ENCODE results near the gene RNU1-4. TPM values are rescaled to one million over a fixed set of nuclear protein-coding genes. Genes with fewer than 3 reads are reported as not detected.
"Not testable (repeated sequence)": the region's sequence is repeated elsewhere in the genome, so short reads cannot be mapped to it uniquely, and the experiment has no call there.

Gene RNU1-4
- total and polyA plus RNA-seq, 2 donors from 2014 or later: 26.8 to 8,605 TPM

GRCh38 chr1:16777821-16778220, 37.5 kb downstream of the RNU1-4 start:
- peak in 2 of 5 donors; percentile 11 to 79 for DNase-seq
- H3K27ac ChIP-seq (ENCODE audit: low read depth in 2 of 2, low read length in 2 of 2); H3K36me3 ChIP-seq (ENCODE audit: control insufficient read depth in 2 of 3, insufficient read depth in 3 of 3, low read length in 3 of 3); H3K9ac ChIP-seq (ENCODE audit: low read length in 3 of 3); H3K9me3 ChIP-seq (ENCODE audit: control insufficient read depth in 2 of 3, insufficient read depth in 1 of 3, low read length in 3 of 3); H3K4me3 ChIP-seq (ENCODE audit: low read length in 3 of 3); FAIRE-seq; H3K27me3 ChIP-seq (ENCODE audit: control insufficient read depth, insufficient read depth, low read length); intact Hi-C loops (cut with DNase I); H3K4me1 ChIP-seq (ENCODE audit: control insufficient read depth in 2 of 3, insufficient read depth in 2 of 3, low read depth in 1 of 3, low read length in 3 of 3): not testable (repeated sequence)

GRCh38 chr1:16779525-16779924, 39.2 kb downstream of the RNU1-4 start:
- H3K4me1 ChIP-seq (ENCODE audit: control insufficient read depth in 2 of 3, insufficient read depth in 2 of 3, low read depth in 1 of 3, low read length in 3 of 3); H3K27ac ChIP-seq (ENCODE audit: low read depth in 2 of 2, low read length in 2 of 2); H3K36me3 ChIP-seq (ENCODE audit: control insufficient read depth in 2 of 3, insufficient read depth in 3 of 3, low read length in 3 of 3); intact Hi-C loops (cut with DNase I); H3K9me3 ChIP-seq (ENCODE audit: control insufficient read depth in 2 of 3, insufficient read depth in 1 of 3, low read length in 3 of 3); H3K9ac ChIP-seq (ENCODE audit: low read length in 3 of 3); H3K4me3 ChIP-seq (ENCODE audit: low read length in 3 of 3); FAIRE-seq; H3K27me3 ChIP-seq (ENCODE audit: control insufficient read depth, insufficient read depth, low read length): not testable (repeated sequence)
- peak in 1 of 5 donors; percentile 7 for DNase-seq

GRCh38 chr1:16781033-16781432, 40.7 kb downstream of the RNU1-4 start:
- FAIRE-seq; H3K27me3 ChIP-seq (ENCODE audit: control insufficient read depth, insufficient read depth, low read length); DNase-seq; H3K27ac ChIP-seq (ENCODE audit: low read depth in 2 of 2, low read length in 2 of 2); H3K9me3 ChIP-seq (ENCODE audit: control insufficient read depth in 2 of 3, insufficient read depth in 1 of 3, low read length in 3 of 3); H3K4me3 ChIP-seq (ENCODE audit: low read length in 3 of 3); intact Hi-C loops (cut with DNase I); H3K4me1 ChIP-seq (ENCODE audit: control insufficient read depth in 2 of 3, insufficient read depth in 2 of 3, low read depth in 1 of 3, low read length in 3 of 3); H3K36me3 ChIP-seq (ENCODE audit: control insufficient read depth in 2 of 3, insufficient read depth in 3 of 3, low read length in 3 of 3); H3K9ac ChIP-seq (ENCODE audit: low read length in 3 of 3): not testable (repeated sequence)

GRCh38 chr1:16781625-16782024, 41.3 kb downstream of the RNU1-4 start:
- FAIRE-seq; H3K36me3 ChIP-seq (ENCODE audit: control insufficient read depth in 2 of 3, insufficient read depth in 3 of 3, low read length in 3 of 3); H3K4me3 ChIP-seq (ENCODE audit: low read length in 3 of 3); intact Hi-C loops (cut with DNase I); H3K9me3 ChIP-seq (ENCODE audit: control insufficient read depth in 2 of 3, insufficient read depth in 1 of 3, low read length in 3 of 3); H3K27me3 ChIP-seq (ENCODE audit: control insufficient read depth, insufficient read depth, low read length); H3K27ac ChIP-seq (ENCODE audit: low read depth in 2 of 2, low read length in 2 of 2); H3K9ac ChIP-seq (ENCODE audit: low read length in 3 of 3); H3K4me1 ChIP-seq (ENCODE audit: control insufficient read depth in 2 of 3, insufficient read depth in 2 of 3, low read depth in 1 of 3, low read length in 3 of 3): not testable (repeated sequence)
- peak in 1 of 5 donors; percentile 3 for DNase-seq

GRCh38 chr1:16784955-16785354, 44.6 kb downstream of the RNU1-4 start:
- H3K4me3 ChIP-seq (ENCODE audit: low read length in 3 of 3); H3K27me3 ChIP-seq (ENCODE audit: control insufficient read depth, insufficient read depth, low read length); H3K4me1 ChIP-seq (ENCODE audit: control insufficient read depth in 2 of 3, insufficient read depth in 2 of 3, low read depth in 1 of 3, low read length in 3 of 3); H3K9ac ChIP-seq (ENCODE audit: low read length in 3 of 3); H3K27ac ChIP-seq (ENCODE audit: low read depth in 2 of 2, low read length in 2 of 2); H3K9me3 ChIP-seq (ENCODE audit: control insufficient read depth in 2 of 3, insufficient read depth in 1 of 3, low read length in 3 of 3); FAIRE-seq; intact Hi-C loops (cut with DNase I); H3K36me3 ChIP-seq (ENCODE audit: control insufficient read depth in 2 of 3, insufficient read depth in 3 of 3, low read length in 3 of 3); DNase-seq: not testable (repeated sequence)

- H3K9me3 ChIP-seq (ENCODE audit: control insufficient read depth in 2 of 3, insufficient read depth in 1 of 3, low read length in 3 of 3); H3K4me1 ChIP-seq (ENCODE audit: control insufficient read depth in 2 of 3, insufficient read depth in 2 of 3, low read depth in 1 of 3, low read length in 3 of 3); intact Hi-C loops (cut with DNase I); H3K27ac ChIP-seq (ENCODE audit: low read depth in 2 of 2, low read length in 2 of 2); H3K36me3 ChIP-seq (ENCODE audit: control insufficient read depth in 2 of 3, insufficient read depth in 3 of 3, low read length in 3 of 3); FAIRE-seq; H3K27me3 ChIP-seq (ENCODE audit: control insufficient read depth, insufficient read depth, low read length); H3K4me3 ChIP-seq (ENCODE audit: low read length in 3 of 3); H3K9ac ChIP-seq (ENCODE audit: low read length in 3 of 3): not testable (repeated sequence)
- peak in 4 of 5 donors; percentile 59 to 77 (median 66) for DNase-seq
These were observed 46.0 kb downstream of the RNU1-4 start for GRCh38 chr1:16786362-16786761.

- FAIRE-seq; intact Hi-C loops (cut with DNase I); H3K36me3 ChIP-seq (ENCODE audit: control insufficient read depth in 2 of 3, insufficient read depth in 3 of 3, low read length in 3 of 3); DNase-seq; H3K27ac ChIP-seq (ENCODE audit: low read depth in 2 of 2, low read length in 2 of 2); H3K27me3 ChIP-seq (ENCODE audit: control insufficient read depth, insufficient read depth, low read length); H3K4me1 ChIP-seq (ENCODE audit: control insufficient read depth in 2 of 3, insufficient read depth in 2 of 3, low read depth in 1 of 3, low read length in 3 of 3); H3K9me3 ChIP-seq (ENCODE audit: control insufficient read depth in 2 of 3, insufficient read depth in 1 of 3, low read length in 3 of 3); H3K9ac ChIP-seq (ENCODE audit: low read length in 3 of 3); H3K4me3 ChIP-seq (ENCODE audit: low read length in 3 of 3): not testable (repeated sequence)
These were observed 46.9 kb downstream of the RNU1-4 start for GRCh38 chr1:16787175-16787574.

GRCh38 chr1:16787711-16788110, 47.4 kb downstream of the RNU1-4 start:
- H3K27ac ChIP-seq (ENCODE audit: low read depth in 2 of 2, low read length in 2 of 2); H3K9me3 ChIP-seq (ENCODE audit: control insufficient read depth in 2 of 3, insufficient read depth in 1 of 3, low read length in 3 of 3); H3K27me3 ChIP-seq (ENCODE audit: control insufficient read depth, insufficient read depth, low read length); FAIRE-seq; H3K9ac ChIP-seq (ENCODE audit: low read length in 3 of 3); H3K36me3 ChIP-seq (ENCODE audit: control insufficient read depth in 2 of 3, insufficient read depth in 3 of 3, low read length in 3 of 3); H3K4me3 ChIP-seq (ENCODE audit: low read length in 3 of 3); H3K4me1 ChIP-seq (ENCODE audit: control insufficient read depth in 2 of 3, insufficient read depth in 2 of 3, low read depth in 1 of 3, low read length in 3 of 3); intact Hi-C loops (cut with DNase I); DNase-seq: not testable (repeated sequence)

Data from kidney (tissue), 11 donors.